Activated CD4-positive, CD25-positive, alpha-beta regulatory T cell treated with anti-CD3 and anti-CD28 coated beads, Interleukin-2, amount 50 U/mL, for 24 hours (primary cell): ENCODE data around the gene DENND4A.
"Not testable (repeated sequence)": the region's sequence is repeated elsewhere in the genome, so short reads cannot be mapped to it uniquely, and the experiment has no call there.

Experiments used
- ATAC-seq, 2 donors: fragments of 150-1000 bp; cut with Tn5 transposase; one replicate each; pipeline ENCODE4 v1.10.0; 2021; ENCODE audit warnings: mild to moderate bottlenecking in 1 of 2, moderate library complexity in 1 of 2

Gene DENND4A

DNA sequence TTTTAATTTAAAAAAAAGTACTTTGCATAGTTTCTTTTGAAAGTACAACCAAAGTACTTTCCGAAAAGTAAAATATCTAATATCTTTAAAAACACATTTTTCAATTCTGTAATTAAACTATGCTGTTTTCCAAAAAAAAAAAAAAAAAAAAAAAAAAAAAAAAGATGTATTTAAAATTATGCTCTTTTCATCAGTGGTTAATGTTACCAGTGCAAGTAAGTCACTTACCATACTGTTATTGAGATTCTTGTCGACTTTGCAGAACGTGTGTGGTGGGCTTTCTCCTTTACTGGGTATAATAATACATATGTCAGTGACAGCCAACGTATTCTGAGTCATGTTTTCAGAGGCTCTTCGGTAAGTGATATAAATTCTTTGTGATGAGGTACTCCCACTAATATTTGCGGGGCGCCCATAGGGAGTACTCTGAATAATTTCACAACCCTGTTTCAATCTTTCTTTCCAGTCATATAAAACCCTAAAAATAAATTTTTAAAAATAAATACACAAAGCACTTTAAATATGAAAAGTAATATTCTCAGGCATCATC is 39.9 kb downstream of the DENND4A start:
- ATAC-seq = no peak

DNA sequence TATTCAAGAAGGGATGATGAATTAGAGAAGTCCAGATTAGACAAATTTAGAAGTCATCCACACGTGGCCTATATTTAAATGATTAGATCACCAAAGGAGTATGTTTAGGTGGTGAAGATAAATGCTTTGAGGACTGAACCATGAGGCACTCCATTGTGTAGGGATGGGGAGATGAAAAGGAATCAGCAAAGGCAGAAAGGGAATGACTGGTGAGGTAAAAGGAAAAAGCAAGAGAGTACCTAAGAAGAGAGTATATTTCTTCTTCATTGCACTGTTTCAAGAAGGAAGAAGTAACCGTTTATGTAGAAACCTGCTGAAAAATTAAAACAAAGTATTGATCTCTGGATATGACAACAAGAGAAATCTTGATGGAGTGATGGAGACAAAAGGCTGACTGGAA is 40.7 kb downstream of the DENND4A start:
- no peak for ATAC-seq

DNA sequence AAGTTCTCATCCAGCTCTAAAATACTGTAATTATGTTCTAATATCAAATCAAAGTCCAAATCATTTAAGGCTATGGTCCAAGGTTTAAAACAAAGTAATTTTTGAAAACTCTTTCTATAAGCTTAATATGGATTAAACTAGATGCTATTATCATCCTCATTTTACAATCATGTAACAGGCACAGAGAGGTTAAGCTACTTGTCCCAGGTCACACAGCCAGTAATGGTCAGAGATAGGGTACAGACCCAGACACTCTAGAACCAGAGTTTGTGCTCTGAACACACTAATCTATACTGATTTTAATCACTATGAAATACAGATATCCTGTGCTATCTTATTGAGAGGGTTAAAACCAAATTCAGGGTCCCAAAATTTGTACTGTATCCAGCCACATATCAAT is 44.8 kb downstream of the DENND4A start:
- ATAC-seq = no peak

DNA sequence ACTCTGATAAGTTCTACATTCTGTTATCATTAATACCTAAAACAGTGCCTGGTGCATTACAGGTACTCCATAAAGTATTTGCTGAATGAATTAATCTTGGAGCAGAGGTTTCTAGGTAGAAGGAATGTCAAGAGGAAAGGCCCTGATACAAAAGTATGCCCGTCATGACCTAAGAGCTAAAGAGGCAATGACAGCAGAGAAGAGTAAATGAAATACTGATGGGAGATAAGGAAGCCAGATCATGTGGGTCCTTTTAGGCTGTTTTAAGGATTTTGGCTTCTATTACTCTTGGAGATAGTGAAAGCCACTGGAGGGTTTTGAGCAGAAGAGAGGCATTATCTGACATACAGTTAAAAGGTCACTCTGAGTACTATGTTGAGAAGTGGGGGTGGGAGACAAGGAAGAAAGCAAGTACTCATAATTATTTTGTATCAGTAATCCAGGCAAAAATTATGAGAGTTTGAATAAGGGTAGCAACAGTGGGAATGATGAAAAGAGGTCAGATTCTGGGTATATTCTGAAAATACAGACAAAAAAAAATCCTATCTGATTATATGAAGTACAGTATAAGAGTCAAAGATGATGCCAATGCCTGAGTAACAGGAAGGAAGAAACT is 48.3 kb downstream of the DENND4A start:
- ATAC-seq = no peak

DNA sequence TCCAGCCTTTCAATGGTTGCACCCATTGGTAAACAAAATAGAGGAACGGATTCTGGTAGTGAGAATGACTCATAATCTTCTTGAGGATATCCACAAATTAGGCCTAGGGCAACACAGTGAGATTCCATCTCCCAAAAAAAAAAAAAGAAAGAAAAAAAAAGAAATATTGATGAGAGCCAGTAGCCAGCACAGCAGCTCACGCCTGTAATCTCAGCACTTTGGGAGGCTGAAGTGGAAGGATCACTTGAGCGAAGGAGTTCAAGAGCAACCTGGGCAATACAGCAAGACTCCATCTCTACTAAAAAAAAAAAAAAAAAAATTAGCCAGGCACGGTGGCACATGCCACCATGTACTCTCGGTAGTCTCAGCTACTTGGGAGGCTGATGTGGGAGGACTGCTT is 51.9 kb downstream of the DENND4A start:
- no peak for ATAC-seq

DNA sequence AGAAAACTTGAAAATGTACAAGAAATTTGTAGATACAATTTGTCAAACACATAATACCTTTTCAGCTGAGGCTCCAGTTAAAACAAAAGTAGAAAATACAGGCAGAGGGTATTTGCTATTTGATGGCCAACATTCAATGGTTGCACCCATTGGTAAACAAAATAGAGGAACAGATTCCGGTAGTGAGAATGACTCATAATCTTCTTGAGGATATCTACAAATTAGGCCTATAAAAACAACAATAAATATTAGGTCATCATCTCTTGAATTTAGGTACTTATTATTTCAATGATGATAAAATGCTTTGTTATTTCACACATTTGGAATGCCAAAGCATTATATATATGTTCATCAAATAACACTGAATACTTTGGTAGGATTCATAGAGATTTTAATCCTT is 53.4 kb downstream of the DENND4A start:
- no peak for ATAC-seq

DNA sequence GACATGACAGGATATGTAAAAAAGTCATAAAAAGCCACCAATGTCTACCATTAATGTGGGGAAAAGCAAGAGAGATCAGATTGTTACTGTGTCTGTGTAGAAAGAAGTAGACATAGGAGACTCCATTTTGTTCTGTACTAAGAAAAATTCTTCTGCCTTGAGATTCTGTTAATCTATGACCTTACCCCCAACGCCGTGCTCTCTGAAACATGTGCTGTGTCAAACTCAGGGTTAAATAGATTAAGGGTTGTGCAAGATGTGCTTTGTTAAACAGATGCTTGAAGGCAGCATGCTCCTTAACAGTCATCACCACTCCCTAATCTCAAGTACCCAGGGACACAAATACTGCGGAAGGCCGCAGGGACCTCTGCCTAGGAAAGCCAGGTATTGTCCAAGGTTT is 58.5 kb downstream of the DENND4A start:
- not testable (repeated sequence) for ATAC-seq

DNA sequence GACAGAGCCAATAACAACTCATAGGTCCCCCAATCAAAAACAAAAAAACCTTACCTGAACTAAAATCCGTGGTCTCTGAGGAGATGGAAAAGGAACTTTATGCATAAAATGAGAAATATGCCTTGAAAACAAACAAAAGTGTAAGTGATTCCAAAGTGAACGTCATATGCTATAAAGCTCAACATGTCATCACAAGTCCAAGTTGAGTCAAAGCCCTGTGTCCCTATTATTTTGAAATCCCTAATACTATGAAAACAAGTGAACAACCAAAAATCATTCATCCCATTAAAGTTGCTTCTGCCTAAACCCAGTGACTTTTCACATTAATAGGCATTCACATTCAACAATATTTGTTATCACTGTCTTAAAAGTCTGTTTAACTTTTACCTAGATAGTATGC is 59.4 kb downstream of the DENND4A start:
- ATAC-seq = no peak

DNA sequence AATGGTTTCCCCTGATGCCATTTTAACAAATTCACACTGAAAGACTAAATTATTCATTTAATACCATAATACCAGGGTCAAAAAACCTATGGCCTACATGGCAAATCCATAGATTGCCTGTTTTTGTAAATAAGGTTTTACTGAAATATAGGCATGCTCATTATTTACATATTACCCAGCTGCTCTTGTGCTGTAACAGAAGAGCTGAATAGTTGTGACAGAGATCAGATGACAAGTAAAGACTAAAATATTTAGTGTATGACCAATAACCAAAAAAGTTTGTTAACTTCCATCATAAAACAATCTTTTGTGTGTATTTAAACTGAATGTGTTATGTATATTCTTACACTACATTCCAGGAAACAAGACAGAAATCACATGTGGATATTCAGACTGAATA is 60.2 kb downstream of the DENND4A start:
- ATAC-seq = no peak

DNA sequence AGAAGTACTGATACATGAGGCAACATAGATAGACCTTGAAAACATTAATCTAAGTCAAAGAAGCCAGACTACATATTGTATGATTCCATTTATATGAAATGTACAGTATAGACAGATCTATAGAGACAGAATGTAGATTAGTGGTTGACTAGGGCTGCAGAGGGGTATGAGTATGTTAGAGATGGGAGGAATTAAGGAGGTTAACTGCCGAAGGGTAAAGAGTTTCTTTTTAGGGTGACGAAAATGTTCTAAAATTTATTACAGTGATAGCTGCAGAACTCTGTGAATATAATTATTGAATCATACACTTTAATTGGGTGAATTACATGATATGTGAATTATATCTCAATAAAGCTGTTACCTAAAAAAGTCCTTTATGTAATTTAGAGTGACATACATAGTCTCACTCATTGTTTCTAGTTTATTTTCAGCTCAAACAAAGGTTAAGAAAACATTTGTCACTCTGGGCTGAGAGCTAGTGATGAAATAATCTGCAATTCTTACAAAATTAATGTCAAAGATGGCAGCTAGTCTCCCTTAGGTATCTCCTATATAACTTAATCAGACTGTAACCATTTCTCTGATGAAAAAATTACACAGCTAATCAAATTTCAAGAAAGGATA is 61.4 kb downstream of the DENND4A start:
- ATAC-seq = no peak

DNA sequence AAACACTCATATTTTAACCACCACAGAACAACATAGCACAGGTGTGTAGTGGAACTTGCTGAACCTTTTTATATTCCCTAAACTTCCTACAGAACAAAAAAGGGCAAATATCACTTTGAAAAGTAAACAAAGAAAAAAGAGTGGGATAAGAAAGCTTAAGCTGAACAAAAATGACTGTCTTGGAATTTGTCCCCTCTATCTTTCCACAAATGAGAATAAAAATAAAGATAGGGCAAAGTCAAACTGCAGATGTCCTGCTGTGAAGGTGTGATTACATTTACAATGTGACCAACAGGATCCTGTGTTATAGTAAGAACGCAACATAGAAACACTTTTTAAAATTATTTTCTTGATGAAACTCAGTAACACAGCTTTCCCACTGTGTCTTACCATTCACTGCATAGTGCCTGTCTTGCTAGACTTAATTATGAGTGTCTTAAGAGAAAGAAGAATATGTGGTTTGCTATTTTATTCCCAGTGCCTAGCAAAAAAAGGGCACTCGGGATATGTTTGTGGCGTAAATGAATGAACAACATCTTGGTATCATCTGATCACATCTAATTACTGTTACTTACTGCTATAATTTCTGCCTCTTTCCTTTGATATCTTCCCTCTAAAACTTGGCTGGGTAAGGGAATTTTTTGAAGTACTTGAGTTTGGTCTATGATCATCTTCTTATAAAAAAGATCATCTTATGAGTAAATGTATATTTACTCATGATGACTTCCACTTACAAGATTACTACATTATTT is 67.5 kb downstream of the DENND4A start:
- no peak for ATAC-seq

DNA sequence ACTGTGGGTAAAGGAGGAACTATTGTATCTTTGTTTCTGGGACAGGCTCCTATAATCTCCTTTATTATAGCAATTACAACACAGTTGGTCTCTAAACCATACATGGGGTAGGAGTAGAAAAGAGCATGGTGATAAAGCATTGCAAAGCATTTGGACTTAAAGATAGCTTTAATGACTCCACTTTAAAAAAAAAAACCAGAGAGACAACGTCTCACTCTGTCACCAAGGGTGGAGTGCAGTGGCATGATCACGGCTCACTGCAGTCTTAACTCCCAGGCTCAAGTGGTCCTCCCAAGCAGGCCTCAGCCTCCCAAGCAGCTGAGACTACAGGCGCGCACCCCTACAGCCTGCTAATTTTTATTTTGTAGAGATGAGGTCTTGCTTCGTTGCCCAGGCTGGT is 68.2 kb downstream of the DENND4A start:
- ATAC-seq = no peak

DNA sequence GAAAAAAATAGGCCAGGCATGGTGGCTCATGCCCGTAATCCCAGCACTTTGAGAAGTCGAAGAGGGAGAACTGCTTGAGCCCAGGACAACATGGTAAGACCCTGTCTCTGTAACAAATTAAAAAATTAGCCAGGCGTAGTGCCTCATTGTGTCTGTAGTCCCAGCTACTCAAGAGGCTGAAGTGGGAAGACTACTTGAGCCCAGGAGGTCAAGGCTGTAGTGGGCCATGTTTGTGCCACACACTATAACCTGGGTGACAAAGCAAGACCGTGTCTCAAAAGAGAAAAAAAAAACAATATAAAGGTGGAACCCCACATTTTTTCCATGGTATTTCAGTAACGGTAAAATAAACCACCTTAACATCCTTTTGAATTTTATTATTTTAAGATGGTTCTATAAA is 69.9 kb downstream of the DENND4A start:
- ATAC-seq = no peak

DNA sequence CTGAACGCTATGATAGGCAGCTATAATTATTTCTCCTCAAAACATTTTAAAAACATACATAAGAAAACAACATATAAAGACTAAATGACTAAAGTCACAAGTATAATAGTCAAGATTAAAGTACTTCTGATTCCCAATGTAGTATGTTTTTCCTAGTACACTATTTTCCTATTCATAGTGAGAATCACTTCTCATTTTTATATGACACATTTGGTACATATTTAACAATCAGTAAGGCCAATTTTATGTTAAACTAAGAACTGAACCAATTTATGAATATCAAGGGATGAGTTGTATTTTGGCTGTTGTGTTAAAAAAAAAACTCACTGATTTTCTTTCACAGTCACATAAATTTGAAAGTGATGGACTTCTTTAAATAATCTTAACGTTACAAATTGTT is 79.7 kb downstream of the DENND4A start:
- peak in 1 of 2 donors; percentile 17 for ATAC-seq

DNA sequence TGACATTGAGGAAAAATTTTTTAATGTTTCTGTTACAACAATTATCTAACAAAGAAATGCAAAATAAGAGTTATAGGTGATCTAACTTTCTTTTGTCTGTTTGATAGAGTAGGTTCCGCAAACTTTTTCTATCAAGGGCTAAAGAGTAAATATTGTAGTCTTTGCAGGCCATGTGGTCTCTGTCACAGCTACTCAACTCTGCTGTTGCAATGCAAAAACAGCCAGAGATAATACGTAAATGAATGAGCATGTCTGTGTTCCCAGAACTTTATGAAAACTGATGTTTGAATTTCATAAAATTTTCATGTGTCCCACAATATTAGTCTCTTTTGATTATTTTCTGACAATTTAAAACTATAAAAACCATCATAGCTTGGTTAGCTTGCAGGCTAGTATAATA is 97.0 kb downstream of the DENND4A start:
- no peak for ATAC-seq

DNA sequence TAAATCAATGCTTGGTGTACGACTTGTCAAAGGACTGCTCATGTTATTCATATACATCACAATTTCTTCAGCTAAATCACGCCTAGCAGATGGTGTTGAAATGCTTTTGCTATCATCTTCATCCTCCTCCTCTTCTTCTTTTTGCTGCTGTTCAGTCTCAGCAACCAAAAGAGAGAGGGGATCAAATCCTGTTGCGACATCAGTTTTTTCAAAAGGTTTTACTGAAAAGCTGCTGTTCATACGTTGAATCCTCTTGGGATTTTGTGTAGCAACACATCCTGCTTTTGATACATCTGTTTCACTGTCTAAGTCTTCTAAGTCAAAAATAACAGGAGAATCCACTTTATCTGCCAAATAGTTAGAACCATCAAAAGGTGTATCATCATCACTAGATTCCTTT is 101.3 kb downstream of the DENND4A start:
- no peak for ATAC-seq

DNA sequence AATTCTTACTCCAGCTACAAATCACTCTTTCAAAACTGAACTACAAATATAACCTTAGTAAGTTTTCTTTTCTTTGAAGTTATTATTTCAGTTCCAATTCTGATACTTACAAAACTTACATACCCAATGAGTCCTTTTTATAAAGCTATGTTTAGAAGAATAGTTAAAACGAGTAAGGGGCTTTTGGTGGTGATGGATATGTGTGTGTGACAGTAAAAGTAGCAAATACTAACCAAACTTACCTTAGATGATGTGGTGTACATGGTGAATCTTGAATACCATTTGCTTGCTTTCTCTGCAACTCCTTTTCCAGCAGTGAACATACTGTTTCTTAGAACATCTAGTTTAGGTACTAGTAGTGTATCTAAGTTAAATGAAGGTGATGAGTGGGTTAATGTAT is 101.9 kb downstream of the DENND4A start:
- ATAC-seq = no peak

DNA sequence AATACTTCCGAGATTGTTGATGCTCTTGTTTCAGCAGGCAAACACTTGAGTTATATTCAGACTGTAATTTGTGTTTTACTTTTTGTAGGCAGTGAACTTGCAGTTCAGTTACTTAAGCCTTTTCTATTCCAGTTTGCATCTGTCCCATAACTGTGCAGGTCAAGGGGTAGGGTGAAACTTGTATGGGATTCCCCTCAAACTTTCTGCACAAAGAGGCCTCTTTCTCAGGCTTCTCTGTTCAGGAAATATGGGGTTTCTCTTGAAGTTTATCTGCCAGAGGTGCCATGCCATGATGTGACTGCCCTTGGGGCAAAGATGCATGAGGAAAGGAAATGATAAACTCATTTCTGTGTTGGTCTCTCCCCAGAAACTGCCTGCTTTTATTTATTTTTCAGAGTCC is 103.6 kb downstream of the DENND4A start:
- ATAC-seq = no peak

DNA sequence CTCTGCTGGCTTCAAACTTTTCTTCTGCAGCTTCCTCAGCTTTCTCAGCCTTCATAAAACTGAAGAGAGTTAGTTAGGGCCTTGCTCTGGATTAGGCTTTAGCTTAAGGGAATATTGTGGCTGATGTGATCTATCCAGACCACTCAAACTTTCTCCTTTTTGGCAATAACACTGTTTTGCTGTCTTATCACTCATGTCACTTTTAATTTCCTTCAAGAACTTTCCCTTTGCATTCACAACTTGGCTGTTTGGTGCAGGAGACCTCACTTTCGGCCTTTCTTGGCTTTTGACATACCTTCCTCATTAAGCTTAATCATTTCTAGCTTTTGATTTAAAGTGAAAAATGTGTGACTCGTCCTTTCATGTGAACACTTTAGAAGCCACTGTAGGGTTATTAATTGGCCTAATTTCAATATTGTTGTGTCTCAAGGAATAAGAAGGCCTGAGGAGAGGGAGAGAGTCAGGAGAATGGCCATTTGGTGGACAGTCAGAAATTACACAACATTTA is 109.6 kb downstream of the DENND4A start:
- no peak for ATAC-seq

DNA sequence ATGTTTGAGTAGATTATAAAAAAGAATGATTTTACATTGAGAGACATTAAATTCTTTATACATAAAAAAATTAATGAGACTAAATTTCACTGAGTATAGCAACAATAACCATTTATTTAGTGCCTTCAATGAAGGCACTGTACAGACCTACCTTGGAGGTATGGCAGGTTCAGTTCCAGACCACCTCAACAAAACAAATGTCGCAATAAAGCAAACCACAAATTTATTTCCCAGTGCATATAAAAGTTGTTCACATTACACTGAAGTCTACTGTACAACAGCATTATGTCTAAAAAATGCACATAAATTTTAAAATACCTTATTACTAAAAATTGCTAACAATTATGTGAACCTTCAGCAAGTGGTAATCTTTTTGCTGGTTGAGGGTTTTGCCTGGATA is 111.5 kb downstream of the DENND4A start:
- no peak for ATAC-seq

DNA sequence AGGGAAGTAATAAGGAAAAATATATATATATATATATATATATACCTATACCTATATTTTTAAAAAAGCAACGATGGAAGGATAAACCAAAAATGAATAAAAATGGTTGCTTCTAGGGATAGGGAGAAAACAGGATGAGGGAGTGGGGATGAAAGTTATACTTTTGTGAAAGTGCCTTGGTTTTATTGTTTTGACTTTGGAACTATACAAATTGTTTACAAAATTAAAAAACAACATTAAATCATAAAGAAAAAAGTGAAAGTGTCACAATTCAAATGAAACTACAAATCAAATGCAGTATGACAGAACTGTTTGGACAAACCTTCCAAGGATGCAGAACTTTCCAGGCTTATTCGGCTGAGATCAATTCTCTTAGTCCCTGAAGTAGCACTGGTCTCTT is 116.0 kb downstream of the DENND4A start:
- ATAC-seq = no peak

DNA sequence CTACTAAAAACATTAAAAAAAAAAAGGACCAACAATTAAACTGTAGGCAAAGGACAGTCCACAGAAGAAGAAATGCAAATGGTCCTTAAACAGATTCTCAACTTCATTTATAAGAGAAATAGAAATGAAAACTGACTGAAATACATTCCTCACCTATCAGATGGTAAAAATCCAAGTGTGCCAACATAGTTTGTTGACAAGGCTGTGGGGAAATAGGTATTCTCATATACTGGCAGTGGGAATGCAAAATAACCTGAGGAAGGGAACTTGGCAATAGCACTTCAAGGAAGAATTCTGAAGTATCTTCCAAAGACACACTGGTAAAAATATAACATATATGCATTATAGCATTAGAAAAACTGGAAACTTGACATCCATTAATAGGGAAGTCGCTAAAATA is 116.5 kb downstream of the DENND4A start:
- ATAC-seq = no peak

DNA sequence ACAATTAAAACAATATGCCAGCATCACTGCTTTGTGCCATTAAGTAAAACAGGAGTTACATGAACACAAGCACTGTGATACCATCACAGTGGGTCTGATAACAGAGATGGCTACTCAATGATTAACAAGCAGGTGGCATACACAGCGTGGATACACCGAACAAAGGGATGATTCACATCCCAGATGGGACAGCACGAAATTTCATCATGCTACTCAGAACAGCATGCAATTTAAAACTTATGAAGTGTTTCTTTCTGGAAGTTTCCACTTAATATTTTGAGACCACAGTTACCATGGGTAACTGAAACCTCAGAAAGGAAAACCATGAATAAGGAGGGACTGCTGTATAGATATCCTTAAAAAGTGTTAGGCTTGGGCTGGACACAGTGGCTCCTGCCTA is 125.8 kb downstream of the DENND4A start:
- no peak for ATAC-seq

DNA sequence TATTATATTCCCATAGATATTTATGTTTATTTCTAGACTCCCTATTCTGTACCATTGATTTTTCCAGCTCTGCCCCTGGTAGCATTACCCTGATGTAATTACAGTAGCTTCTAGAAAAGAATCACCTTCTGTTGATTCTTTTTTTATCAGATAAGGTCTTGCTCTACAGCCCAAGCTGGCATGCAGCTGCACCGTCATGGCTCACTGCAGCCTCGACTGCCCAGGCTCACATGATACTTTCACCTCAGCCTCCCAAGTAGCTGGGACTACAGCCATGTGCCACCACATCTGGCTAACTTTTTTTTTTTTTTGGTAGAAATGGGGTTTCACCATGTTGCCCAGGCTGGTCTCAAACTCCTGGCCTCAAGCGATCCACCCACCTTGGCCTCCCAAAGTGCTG is 128.6 kb downstream of the DENND4A start:
- no peak for ATAC-seq
